ENCODE measurements around the gene DRAP1.
A peak's percentile ranks its signal among the peaks of the same experiment; 100 is the strongest.

Gene DRAP1

DNA sequence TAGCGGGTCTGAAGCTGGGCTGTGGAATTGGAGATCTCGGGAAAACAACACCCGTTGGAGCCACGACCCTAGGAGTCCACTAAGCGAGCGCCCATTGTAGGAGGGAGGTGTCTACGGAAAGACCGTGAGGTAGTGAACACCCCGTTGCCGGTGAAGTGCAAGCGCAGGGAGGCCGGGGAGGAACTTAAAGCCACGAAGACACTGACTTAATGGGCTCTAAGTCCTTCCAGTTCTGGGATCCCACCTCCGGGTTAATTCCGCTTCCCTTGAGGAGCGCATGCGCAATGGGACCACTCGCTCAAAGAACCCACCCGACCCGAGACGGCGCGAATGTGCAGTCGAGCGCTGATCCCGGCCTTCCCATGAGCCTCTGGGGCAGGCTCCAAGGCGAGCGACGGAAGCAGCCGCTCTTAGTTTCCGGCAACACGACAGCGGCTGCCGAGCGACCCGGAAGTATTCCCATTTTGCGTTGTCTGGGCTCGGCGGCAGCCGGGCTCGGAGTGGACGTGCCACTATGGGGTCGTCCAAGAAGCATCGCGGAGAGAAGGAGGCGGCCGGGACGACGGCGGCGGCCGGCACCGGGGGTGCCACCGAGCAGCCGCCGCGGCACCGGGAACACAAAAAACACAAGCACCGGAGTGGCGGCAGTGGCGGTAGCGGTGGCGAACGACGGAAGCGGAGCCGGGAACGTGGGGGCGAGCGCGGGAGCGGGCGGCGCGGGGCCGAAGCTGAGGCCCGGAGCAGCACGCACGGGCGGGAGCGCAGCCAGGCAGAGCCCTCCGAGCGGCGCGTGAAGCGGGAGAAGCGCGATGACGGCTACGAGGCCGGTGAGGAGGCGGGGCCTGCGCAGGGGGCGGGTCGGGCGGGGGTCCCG lies 42.3 kb downstream of the DRAP1 start, which contains the start of gene SART1:
Gene SART1, plus strand, starts transcription at position 468 of the 874 bp plus-strand sequence. Its CDS starts 47 bp downstream, at position 515.
- peak; percentile 89 for DNase-seq (ENCODE audit: low read depth)

DNA sequence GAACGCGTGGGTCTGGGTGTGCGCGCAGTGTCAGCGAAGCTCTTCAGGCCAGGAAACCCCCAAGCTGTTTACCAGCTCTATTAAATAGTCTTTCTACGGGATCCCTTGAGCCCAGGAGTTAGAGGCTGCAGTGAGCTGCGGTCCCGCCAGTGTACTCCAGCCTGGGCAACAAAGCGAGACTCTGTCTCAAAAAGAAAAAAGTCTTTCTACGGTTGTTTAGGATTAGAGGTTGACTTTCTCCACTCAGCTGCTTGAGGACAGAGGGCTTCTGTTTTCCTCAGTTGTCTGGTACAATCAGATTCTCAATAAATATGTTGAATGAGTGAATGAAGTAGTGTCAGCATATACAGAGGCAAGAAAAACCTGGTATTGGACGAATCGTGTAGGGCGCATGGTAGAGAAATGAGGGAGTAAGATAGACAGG lies 42.9 kb downstream of the DRAP1 start:
- no peak for DNase-seq (ENCODE audit: low read depth)

DNA sequence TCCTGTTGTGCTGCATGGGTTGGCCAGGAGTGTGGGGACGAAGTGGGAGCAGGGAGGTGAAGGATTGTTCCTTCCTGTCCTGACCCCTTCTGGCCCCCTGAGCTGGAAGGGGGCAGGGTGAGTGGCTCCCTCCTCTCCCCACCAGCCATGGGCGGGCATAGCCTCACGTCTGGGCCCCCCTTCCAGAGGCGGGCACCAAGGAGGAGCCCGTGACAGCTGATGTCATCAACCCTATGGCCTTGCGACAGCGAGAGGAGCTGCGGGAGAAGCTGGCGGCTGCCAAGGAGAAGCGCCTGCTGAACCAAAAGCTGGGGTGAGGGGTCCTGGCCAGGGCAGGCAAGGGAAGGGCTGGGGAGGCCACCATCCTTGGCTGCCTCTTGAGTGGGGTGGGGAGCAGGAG lies 45.7 kb downstream of the DRAP1 start:
- DNase-seq (ENCODE audit: low read depth), result no peak

DNA sequence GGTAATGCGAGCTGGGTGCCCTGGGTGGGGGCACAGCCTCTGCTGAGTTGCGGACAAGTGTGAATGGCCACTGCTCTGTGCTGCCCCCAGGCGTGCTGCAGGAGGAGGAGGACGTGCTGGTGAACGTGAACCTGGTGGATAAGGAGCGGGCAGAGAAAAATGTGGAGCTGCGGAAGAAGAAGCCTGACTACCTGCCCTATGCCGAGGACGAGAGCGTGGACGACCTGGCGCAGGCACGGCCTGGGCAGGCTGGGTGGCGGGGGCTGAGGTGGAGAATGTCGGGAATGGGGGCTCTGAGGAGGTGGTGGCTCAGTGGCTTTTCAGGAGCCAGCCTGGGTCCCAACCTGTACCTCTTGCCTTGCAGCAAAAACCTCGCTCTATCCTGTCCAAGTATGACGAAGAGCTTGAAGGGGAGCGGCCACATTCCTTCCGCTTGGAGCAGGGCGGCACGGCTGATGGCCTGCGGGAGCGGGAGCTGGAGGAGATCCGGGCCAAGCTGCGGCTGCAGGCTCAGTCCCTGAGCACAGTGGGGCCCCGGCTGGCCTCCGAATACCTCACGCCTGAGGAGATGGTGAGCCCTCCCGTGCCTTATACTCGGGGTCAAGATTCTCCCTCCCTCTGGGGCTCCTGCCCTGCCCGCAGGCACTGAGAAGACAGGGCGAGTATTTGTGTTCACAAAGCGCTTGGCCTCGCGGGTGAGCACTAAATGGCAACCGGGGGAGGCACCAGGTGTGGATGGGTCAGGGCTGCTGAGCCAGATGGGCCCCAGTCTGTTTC lies 46.9 kb downstream of the DRAP1 start:
- DNase-seq (ENCODE audit: low read depth), result no peak

DNA sequence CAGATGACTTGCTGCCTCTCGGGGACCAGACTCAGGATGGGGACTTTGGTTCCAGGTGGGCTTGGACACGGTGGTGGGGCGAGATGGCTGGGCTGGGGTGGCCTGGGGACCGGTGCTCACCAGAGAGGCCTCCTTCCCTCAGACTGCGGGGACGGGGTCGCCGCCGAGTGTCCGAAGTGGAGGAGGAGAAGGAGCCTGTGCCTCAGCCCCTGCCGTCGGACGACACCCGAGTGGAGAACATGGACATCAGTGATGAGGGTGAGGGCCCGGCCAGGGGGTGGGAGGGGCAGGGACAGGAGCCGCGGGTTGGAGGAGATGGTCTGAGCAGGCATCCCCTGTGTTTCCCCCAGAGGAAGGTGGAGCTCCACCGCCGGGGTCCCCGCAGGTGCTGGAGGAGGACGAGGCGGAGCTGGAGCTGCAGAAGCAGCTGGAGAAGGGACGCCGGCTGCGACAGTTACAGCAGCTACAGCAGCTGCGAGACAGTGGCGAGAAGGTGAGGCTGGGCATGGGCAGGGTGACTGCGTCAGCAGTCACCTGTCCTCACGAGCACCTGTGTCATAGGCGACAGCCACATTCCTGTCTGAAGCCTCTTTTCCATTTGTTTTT lies 48.2 kb downstream of the DRAP1 start:
- DNase-seq (ENCODE audit: low read depth), result no peak

DNA sequence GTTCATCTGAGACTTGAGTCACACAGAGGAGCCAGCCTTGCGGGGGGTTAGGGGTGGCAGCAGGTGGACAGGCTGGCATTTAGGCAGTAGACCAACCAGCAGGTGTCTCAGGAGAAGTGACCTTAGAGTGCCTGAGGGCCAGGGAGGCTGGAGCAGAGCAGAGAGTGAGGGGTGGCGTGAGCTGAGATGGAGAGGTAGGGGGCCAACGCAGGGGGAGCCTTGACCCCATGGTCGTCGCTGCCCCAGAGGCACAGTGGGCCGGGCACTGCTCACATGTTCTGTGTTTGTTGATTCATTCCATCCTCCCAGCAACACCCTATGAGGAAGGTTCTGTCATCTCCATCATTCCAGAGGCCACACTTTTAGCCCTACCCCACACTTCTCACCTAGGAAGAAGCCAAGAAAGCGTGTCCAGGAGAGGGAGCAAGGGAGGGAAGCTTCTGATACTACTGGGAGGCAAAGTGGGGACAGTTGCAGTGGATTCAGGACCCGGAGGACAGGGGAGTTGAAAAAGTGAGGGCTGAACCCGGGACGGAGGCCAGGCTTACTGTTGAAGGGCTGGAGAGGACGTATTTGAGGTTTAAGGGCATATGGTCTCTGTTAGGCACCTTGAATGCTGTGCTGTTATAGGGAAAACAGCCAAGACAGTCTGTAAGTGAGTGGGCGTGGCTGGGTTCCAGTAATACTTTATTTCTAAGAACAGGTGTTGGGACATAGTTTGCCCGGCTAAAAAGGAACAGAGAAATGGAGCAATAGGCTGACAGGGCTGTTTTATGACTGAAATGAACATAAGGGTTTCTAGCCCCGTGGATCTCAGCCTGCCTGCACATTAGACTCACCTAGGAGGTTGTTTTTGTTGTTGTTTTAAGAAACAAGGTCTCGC lies 49.6 kb downstream of the DRAP1 start:
- DNase-seq (ENCODE audit: low read depth), result no peak
